IMR-90 (cell line): ENCODE results near the gene FBXO9. TPM values are rescaled to one million over a fixed set of nuclear protein-coding genes. Genes with fewer than 3 reads are reported as not detected.

Source experiments
- ATAC-seq: fragments of 200-7000 bp; cut with Tn5 transposase; 2 replicates; pipeline ENCODE4 v1.9.1; 2020; ENCODE audit warnings: low read depth, mild to moderate bottlenecking, moderate library complexity
- BruUV-seq: library from RNA; stranded (reverse); fragments of 400-500 nt; replicated peaks from 2 replicates; lab custom pipeline; 2021; lab: Mats Ljungman, UMichigan
- CTCF ChIA-PET: fragments of 300-600 bp; formaldehyde crosslinking; extraction: SDS; loops from one replicate; lab custom pipeline; 2021; ENCODE audit warnings: antibody characterized with exemption; lab: Yijun Ruan, JAX
- POLR2A ChIA-PET: fragments of 300-600 bp; sonication (Branson Sonifier 250); formaldehyde crosslinking; loops from one replicate; lab custom pipeline; 2022; ENCODE audit warnings: antibody characterized with exemption; ENCODE audit not compliant: unreplicated experiment; lab: Charles Lee
- DNase-seq: peaks from one replicate; pipeline ENCODE4 v3.0.0; 2013
- H2AFZ ChIP-seq: replicated peaks from 2 replicates; pipeline ENCODE3; 2013; ENCODE audit warnings: low read length, mild to moderate bottlenecking; ENCODE audit not compliant: poor library complexity
- H2AK5ac ChIP-seq: 2 replicates; pipeline ENCODE4 v1.6.1; 2013; ENCODE audit warnings: low read depth, low read length, inconsistent platforms
- H2AK9ac ChIP-seq: replicated peaks from 2 replicates; pipeline ENCODE3; 2013; ENCODE audit warnings: mild to moderate bottlenecking, low read depth, low read length, moderate library complexity; ENCODE audit not compliant: poor library complexity
- H2BK120ac ChIP-seq: 2 replicates; pipeline ENCODE4 v1.6.1; 2013; ENCODE audit warnings: low read depth, low read length, inconsistent platforms
- H2BK15ac ChIP-seq: 3 replicates; pipeline ENCODE4 v1.6.1; 2013; ENCODE audit warnings: low read depth, low read length, inconsistent platforms
- H2BK20ac ChIP-seq: 2 replicates; pipeline ENCODE4 v1.6.1; 2013; ENCODE audit warnings: low read depth, mild to moderate bottlenecking, inconsistent platforms, low read length, moderate library complexity
- H2BK5ac ChIP-seq: 2 replicates; pipeline ENCODE4 v1.6.1; 2013; ENCODE audit warnings: mild to moderate bottlenecking, low read depth, low read length, inconsistent platforms; ENCODE audit not compliant: poor library complexity, severe bottlenecking
- H3K14ac ChIP-seq: replicated peaks from 2 replicates; pipeline ENCODE4 v1.6.1; 2013; ENCODE audit warnings: low read depth, low read length, inconsistent platforms
- H3K18ac ChIP-seq: 2 replicates; pipeline ENCODE4 v1.6.1; 2013; ENCODE audit warnings: low read depth, low read length, control low read depth
- H3K23ac ChIP-seq: 2 replicates; pipeline ENCODE4 v1.6.1; 2013; ENCODE audit warnings: low read depth, low read length, inconsistent platforms
- H3K27ac ChIP-seq: 2 replicates; pipeline ENCODE4 v1.5.1; 2013; ENCODE audit warnings: mild to moderate bottlenecking, control low read depth, low read length; ENCODE audit not compliant: insufficient read depth
- H3K27me3 ChIP-seq: 2 replicates; pipeline ENCODE4 v1.6.1; 2013; ENCODE audit warnings: low read length; ENCODE audit not compliant: control insufficient read depth, insufficient read depth
- H3K36me3 ChIP-seq: 2 replicates; pipeline ENCODE4 v1.6.1; 2013; ENCODE audit warnings: low read length, mixed read lengths; ENCODE audit not compliant: control insufficient read depth, insufficient read depth
- H3K4ac ChIP-seq: 2 replicates; pipeline ENCODE4 v1.6.1; 2013; ENCODE audit warnings: low read depth, low read length, inconsistent platforms
- H3K4me1 ChIP-seq: 2 replicates; pipeline ENCODE4 v1.6.1; 2013; ENCODE audit warnings: low read length, mixed read lengths; ENCODE audit not compliant: control insufficient read depth, insufficient read depth
- H3K4me2 ChIP-seq: 2 replicates; pipeline ENCODE4 v1.6.1; 2013; ENCODE audit warnings: low read depth, mild to moderate bottlenecking, control low read depth, low read length, moderate library complexity
- H3K4me3 ChIP-seq: 2 replicates; pipeline ENCODE4 v1.5.1; 2013; ENCODE audit warnings: low read depth, mild to moderate bottlenecking, control low read depth, low read length, moderate library complexity; ENCODE audit not compliant: insufficient read depth
- H3K56ac ChIP-seq: 2 replicates; pipeline ENCODE4 v1.6.1; 2013; ENCODE audit warnings: low read length, inconsistent platforms; ENCODE audit not compliant: insufficient read depth; ENCODE audit errors: extremely low read depth
- H3K79me1 ChIP-seq, 2 experiments: 2 replicates each; pipeline ENCODE4 v1.6.1; 2013; ENCODE audit warnings: low read length in 2 of 2, inconsistent platforms in 1 of 2, low read depth in 1 of 2
- H3K9ac ChIP-seq: 2 replicates; pipeline ENCODE4 v1.6.1; 2013; ENCODE audit warnings: low read depth, low read length, control low read depth
- H3K9me1 ChIP-seq: 2 replicates; pipeline ENCODE4 v1.6.1; 2013; ENCODE audit warnings: low read length, inconsistent platforms; ENCODE audit not compliant: insufficient read depth
- H3K9me3 ChIP-seq: 2 replicates; pipeline ENCODE4 v1.6.1; 2013; ENCODE audit warnings: low read length; ENCODE audit not compliant: control insufficient read depth, insufficient read depth
- H4K20me1 ChIP-seq: 2 replicates; pipeline ENCODE4 v1.6.1; 2013; ENCODE audit warnings: low read length, inconsistent platforms; ENCODE audit not compliant: insufficient read depth
- H4K5ac ChIP-seq: 2 replicates; pipeline ENCODE4 v1.6.1; 2013; ENCODE audit warnings: mild to moderate bottlenecking, low read depth, low read length, control low read depth
- H4K8ac ChIP-seq, 2 experiments: 2 replicates each; pipeline ENCODE4 v1.6.1; 2013; ENCODE audit warnings: low read depth in 2 of 2, low read length in 2 of 2, control low read depth in 1 of 2, inconsistent platforms in 1 of 2
- H4K91ac ChIP-seq: 2 replicates; pipeline ENCODE4 v1.6.1; 2013; ENCODE audit warnings: low read depth, low read length, inconsistent platforms; ENCODE audit not compliant: insufficient read depth
- NFE2L2 ChIP-seq: fragments of 150-350 bp; IDR thresholded peaks from 2 replicates; pipeline ENCODE4 v1.6.1; 2016; ENCODE audit warnings: low read depth, mild to moderate bottlenecking, low read length
- RCOR1 ChIP-seq: IDR thresholded peaks from 2 replicates; pipeline ENCODE4 v1.6.1; 2012; ENCODE audit warnings: mild to moderate bottlenecking, low read length, improper control_type of control experiment; ENCODE audit not compliant: insufficient replicate concordance
- SMC3 ChIP-seq: fragments of 150-350 bp; IDR thresholded peaks from 2 replicates; pipeline ENCODE4 v1.6.1; 2016; ENCODE audit warnings: low read depth, mild to moderate bottlenecking, antibody characterized with exemption, low read length, moderate library complexity
- WGBS, 2 experiments: methylation state at CpG; one replicate each; pipeline versions ENCODE4 v1.1.5 to v1.1.7; 2013; ENCODE audit warnings: missing lambda C conversion rate in 2 of 2; ENCODE audit not compliant: insufficient read length in 1 of 2; ENCODE audit errors: extremely low coverage in 2 of 2; 5-methylcytosine and 5-hydroxymethylcytosine counted together
- dilution Hi-C: fragments of 300-500 bp; cut with HindIII; formaldehyde crosslinking; loops from one replicate; pipeline ENCODE4 v1.14.3; 2018; ENCODE audit warnings: low sequenced_read_pairs; ENCODE audit not compliant: unreplicated experiment
- in situ Hi-C: fragments of 300-500 bp; cut with MboI; formaldehyde crosslinking; loops from 3 replicates; pipeline ENCODE4 v1.14.3; 2019; ENCODE audit warnings: low sequenced_read_pairs, inconsistent platforms, mixed read lengths
- intact Hi-C: fragments of 100-400 bp; cut with micrococcal nuclease; formaldehyde crosslinking; loops from 2 replicates; pipeline ENCODE4 v1.10.0; 2022
- polyA plus RNA-seq, 3 experiments: library from polyadenylated mRNA; depleted of rRNA; stranded (reverse); fragments of >200 nt; gene quantifications; 2 replicates each; pipeline ENCODE4 v1.2.3, GENCODE V29; 2012; ENCODE audit warnings: low replicate concordance in 1 of 3
- total RNA-seq: library from RNA; depleted of rRNA; stranded (reverse); fragments of >200 nt; gene quantifications from 2 replicates; pipeline ENCODE4 v1.2.3, GENCODE V29; 2012

The FBXO9 gene
- total and polyA plus RNA-seq, 2 of the 4 experiments (the other 2 are of a cell fraction), result 49.6 to 65.9 TPM

- Histone ChIP-seq H3K27me3 (no peaks in the 10 kb centered on the region), H2AK5ac (no peak overlapping the region), H3K79me1 (peaks cover 0 to 2% of the 10 kb centered on the region in 2 experiments; a peak in 1 of 4 replicates), H3K27ac (no peak overlapping the region), H3K56ac (no peak overlapping the region), H3K4me2 (no peak overlapping the region), H3K9ac (no peak overlapping the region), H3K23ac (no peak overlapping the region), H4K20me1 (no peaks in the 10 kb centered on the region), H4K8ac (no peak overlapping the region), H3K4me3 (no peak overlapping the region), H4K91ac (no peak overlapping the region), H3K9me1 (no peaks in the 10 kb centered on the region), H2BK15ac (no peak overlapping the region), H3K4me1 (peaks cover 7% of the 10 kb centered on the region), H2AK9ac (no peak overlapping the region), H2AFZ (no peak overlapping the region), H3K9me3 (no peaks in the 10 kb centered on the region), H2BK20ac (no peak overlapping the region), H3K36me3 (peaks cover 14% of the 10 kb centered on the region), H3K4ac (no peak overlapping the region), H2BK5ac (no peak overlapping the region), H3K18ac (no peak overlapping the region), H3K14ac (no peak overlapping the region), H4K5ac (no peak overlapping the region), H2BK120ac (no peak overlapping the region)
- ATAC-seq (no peak), DNase-seq (no peak)
- dilution Hi-C loops (no loop called here), intact Hi-C loops (no loop called here), in situ Hi-C loops (no loop called here)
- TF ChIP-seq NFE2L2, result no peak
- no peak for TF ChIP-seq SMC3
- no peak for TF ChIP-seq RCOR1
- no CpG with 5 or more reads among the region's 2 CpGs for WGBS, 2 experiments
- no TSS peak for BruUV-seq
- POLR2A ChIA-PET, result no interaction called here
- CTCF ChIA-PET, result interaction anchor here (0.8 kb wide), 1 partner anchor 23 kb away, joined by 3 read pairs; the partner anchor contains the start of gene GSTA4
Observed at GRCh38 chr6:53018446-53018845, 46.8 kb upstream of the FBXO9 start.
